ENCODE data around the gene CACNB2. TPM values are rescaled to one million over a fixed set of nuclear protein-coding genes. Genes with fewer than 3 reads are reported as not detected.

Gene CACNB2
- polyA plus RNA-seq, 1 of the 3 experiments (the other 2 are of a cell fraction) = 0.74 TPM

DNA sequence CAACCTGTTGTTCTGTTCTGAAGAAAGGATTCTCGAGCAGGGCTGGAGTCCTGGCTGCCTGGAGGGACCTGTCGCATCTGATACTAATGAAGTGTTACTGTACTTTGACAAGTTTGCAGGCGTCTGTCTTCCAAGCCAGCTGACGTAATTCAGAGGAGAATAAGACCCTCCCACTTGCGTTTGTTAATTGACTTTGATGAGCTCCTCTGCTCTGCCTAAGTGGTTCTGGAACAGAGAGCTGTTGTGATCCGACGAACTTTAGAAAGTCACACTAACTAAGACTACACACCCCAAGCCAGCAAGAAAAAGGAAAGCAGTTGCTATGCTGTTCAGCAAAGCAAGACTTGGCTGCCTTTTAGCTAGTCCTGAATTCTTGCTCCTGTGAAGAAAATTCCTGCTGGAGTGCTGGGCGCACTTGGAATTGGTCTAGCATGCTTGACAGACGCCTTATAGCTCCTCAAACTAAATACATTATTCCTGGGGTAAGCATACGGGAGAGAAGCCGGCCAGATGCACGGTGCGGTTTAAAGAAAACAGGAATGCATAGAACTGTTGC lies 200.3 kb downstream of the CACNB2 start:
- ChIA-PET POLR2A (no interaction called here), CTCF (interaction anchor here (0.9 to 1.6 kb wide), 4 partner anchors 13 to 28 kb away, joined by 3 read pairs; no protein-coding TSS in a partner anchor)
- Histone ChIP-seq H3K9me3 (no peaks in the 10 kb centered on the region), H3K9me2 (no peaks in the 10 kb centered on the region), H3K36me3 (replicated peaks in 1 of 2; ENCODE audit: control insufficient read depth in 1 of 2, insufficient read depth in 2 of 2, low read length in 1 of 2) (no peaks in the 10 kb centered on the region), H3K27me3 (ENCODE audit: insufficient read depth) (no peaks in the 10 kb centered on the region), H3F3A (replicated peaks; ENCODE audit: insufficient read depth) (no peaks in the 10 kb centered on the region), H3K4me3 (ENCODE audit: low read depth in 2 of 2, low read length in 1 of 2) (no peak overlapping the region), H3K4me1 (ENCODE audit: control insufficient read depth in 1 of 2, insufficient read depth in 2 of 2, low read depth in 1 of 2, low read length in 1 of 2) (no peaks in the 10 kb centered on the region; a peak in 1 of 4 replicates), H3K9ac (no peak overlapping the region), H3K27ac (ENCODE audit: low read depth in 2 of 2, low read length in 1 of 2) (no peak overlapping the region), H2AFZ (ENCODE audit: low read depth) (no peak overlapping the region), H4K20me1 (ENCODE audit: insufficient read depth) (no peaks in the 10 kb centered on the region), H3K79me2 (ENCODE audit: insufficient read depth) (no peaks in the 10 kb centered on the region), H3K4me2 (no peak overlapping the region)
- DNase-seq = no peak
- TF ChIP-seq RXRA (IDR thresholded peaks at IDR 0.05; ENCODE audit: borderline replicate concordance, low read depth) (no peak), TCF12 (IDR thresholded peaks at IDR 0.05) (no peak), SIN3A (IDR thresholded peaks at IDR 0.05; ENCODE audit: borderline replicate concordance, low read depth, low read length) (no peak)
- TF ChIP-seq, protein P1, sequence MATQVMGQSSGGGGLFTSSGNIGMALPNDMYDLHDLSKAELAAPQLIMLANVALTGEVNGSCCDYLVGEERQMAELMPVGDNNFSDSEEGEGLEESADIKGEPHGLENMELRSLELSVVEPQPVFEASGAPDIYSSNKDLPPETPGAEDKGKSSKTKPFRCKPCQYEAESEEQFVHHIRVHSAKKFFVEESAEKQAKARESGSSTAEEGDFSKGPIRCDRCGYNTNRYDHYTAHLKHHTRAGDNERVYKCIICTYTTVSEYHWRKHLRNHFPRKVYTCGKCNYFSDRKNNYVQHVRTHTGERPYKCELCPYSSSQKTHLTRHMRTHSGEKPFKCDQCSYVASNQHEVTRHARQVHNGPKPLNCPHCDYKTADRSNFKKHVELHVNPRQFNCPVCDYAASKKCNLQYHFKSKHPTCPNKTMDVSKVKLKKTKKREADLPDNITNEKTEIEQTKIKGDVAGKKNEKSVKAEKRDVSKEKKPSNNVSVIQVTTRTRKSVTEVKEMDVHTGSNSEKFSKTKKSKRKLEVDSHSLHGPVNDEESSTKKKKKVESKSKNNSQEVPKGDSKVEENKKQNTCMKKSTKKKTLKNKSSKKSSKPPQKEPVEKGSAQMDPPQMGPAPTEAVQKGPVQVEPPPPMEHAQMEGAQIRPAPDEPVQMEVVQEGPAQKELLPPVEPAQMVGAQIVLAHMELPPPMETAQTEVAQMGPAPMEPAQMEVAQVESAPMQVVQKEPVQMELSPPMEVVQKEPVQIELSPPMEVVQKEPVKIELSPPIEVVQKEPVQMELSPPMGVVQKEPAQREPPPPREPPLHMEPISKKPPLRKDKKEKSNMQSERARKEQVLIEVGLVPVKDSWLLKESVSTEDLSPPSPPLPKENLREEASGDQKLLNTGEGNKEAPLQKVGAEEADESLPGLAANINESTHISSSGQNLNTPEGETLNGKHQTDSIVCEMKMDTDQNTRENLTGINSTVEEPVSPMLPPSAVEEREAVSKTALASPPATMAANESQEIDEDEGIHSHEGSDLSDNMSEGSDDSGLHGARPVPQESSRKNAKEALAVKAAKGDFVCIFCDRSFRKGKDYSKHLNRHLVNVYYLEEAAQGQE (IDR thresholded peaks at IDR 0.05; ENCODE audit: low read depth, low read length) = no peak
- WGBS (ENCODE audit: low lambda C conversion rate) = 60% methylated on average over 12 of the region's 13 CpGs

DNA sequence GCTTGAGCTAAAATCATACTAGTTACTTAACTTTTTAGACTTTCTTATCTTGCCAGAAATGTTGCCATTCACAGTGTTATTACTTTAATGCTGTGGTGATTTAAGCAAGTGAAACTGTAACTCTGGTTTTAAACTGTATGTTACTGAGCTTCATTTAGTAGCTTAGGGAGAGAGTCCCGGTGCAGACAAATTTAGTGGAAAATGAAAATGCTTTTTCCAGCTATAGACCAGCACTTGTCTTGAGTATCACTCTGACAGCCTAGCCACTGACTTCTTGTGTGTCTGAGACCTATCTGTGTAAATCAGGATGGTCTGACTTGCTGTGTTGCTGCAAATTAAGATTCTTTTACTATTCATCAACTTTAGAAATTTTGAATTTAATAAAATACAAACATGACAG lies 200.8 kb downstream of the CACNB2 start:
- DNase-seq = no peak
- Histone ChIP-seq H3F3A (replicated peaks; ENCODE audit: insufficient read depth) (no peaks in the 10 kb centered on the region), H3K36me3 (replicated peaks in 1 of 2; ENCODE audit: control insufficient read depth in 1 of 2, insufficient read depth in 2 of 2, low read length in 1 of 2) (no peaks in the 10 kb centered on the region), H2AFZ (ENCODE audit: low read depth) (no peak overlapping the region), H3K79me2 (ENCODE audit: insufficient read depth) (no peaks in the 10 kb centered on the region), H3K9ac (no peak overlapping the region), H3K9me2 (no peaks in the 10 kb centered on the region), H3K4me2 (no peak overlapping the region), H3K27ac (ENCODE audit: low read depth in 2 of 2, low read length in 1 of 2) (no peak overlapping the region), H3K27me3 (ENCODE audit: insufficient read depth) (no peaks in the 10 kb centered on the region), H3K4me3 (ENCODE audit: low read depth in 2 of 2, low read length in 1 of 2) (no peak overlapping the region), H3K4me1 (ENCODE audit: control insufficient read depth in 1 of 2, insufficient read depth in 2 of 2, low read depth in 1 of 2, low read length in 1 of 2) (no peaks in the 10 kb centered on the region; a peak in 1 of 4 replicates), H4K20me1 (ENCODE audit: insufficient read depth) (no peaks in the 10 kb centered on the region), H3K9me3 (no peaks in the 10 kb centered on the region)
- 67% methylated on average over 1 of the region's 1 CpG for WGBS (ENCODE audit: low lambda C conversion rate)
- TF ChIP-seq, protein P2, sequence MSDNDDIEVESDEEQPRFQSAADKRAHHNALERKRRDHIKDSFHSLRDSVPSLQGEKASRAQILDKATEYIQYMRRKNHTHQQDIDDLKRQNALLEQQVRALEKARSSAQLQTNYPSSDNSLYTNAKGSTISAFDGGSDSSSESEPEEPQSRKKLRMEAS (IDR thresholded peaks at IDR 0.05; ENCODE audit: low read depth) = no peak
- no peak for TF ChIP-seq RAD21 (IDR thresholded peaks at IDR 0.05; ENCODE audit: low read length)
- TF ChIP-seq TCF12 (IDR thresholded peaks at IDR 0.05) = no peak
- TF ChIP-seq, protein P3, sequence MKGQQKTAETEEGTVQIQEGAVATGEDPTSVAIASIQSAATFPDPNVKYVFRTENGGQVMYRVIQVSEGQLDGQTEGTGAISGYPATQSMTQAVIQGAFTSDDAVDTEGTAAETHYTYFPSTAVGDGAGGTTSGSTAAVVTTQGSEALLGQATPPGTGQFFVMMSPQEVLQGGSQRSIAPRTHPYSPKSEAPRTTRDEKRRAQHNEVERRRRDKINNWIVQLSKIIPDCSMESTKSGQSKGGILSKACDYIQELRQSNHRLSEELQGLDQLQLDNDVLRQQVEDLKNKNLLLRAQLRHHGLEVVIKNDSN (IDR thresholded peaks at IDR 0.05; ENCODE audit: borderline replicate concordance, low read depth) = no peak
- TF ChIP-seq FOSL2 (IDR thresholded peaks at IDR 0.05; ENCODE audit: borderline replicate concordance, low read depth) = no peak
- TF ChIP-seq RCOR1 (IDR thresholded peaks at IDR 0.05; ENCODE audit: low read length) = no peak
- TF ChIP-seq TAF1 (IDR thresholded peaks at IDR 0.05; ENCODE audit: borderline replicate concordance, low read depth, low read length) = no peak
- TF ChIP-seq MEF2A (IDR thresholded peaks at IDR 0.05; ENCODE audit: borderline replicate concordance, low read depth) = no peak
- TF ChIP-seq GABPA (IDR thresholded peaks at IDR 0.05; ENCODE audit: low read depth) = no peak
- no peak for TF ChIP-seq EP300 (IDR thresholded peaks at IDR 0.05; ENCODE audit: borderline replicate concordance in 1 of 2, low read depth in 1 of 2, low read length in 1 of 2)
- TF ChIP-seq FOXM1 (IDR thresholded peaks at IDR 0.05; ENCODE audit: low read depth) = no peak
- no peak for TF ChIP-seq ELF1 (IDR thresholded peaks at IDR 0.05)
- no peak for TF ChIP-seq CHD2 (IDR thresholded peaks at IDR 0.05; ENCODE audit: low read length, partially characterized antibody)
- no peak for TF ChIP-seq YY1 (IDR thresholded peaks at IDR 0.05; ENCODE audit: low read depth)
- TF ChIP-seq, protein P4, sequence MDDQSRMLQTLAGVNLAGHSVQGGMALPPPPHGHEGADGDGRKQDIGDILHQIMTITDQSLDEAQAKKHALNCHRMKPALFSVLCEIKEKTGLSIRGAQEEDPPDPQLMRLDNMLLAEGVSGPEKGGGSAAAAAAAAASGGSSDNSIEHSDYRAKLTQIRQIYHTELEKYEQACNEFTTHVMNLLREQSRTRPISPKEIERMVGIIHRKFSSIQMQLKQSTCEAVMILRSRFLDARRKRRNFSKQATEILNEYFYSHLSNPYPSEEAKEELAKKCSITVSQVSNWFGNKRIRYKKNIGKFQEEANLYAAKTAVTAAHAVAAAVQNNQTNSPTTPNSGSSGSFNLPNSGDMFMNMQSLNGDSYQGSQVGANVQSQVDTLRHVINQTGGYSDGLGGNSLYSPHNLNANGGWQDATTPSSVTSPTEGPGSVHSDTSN (IDR thresholded peaks at IDR 0.05) = no peak
- no peak for TF ChIP-seq MXI1 (IDR thresholded peaks at IDR 0.05; ENCODE audit: low read depth, low read length)
- TF ChIP-seq RFX5 (IDR thresholded peaks at IDR 0.05; ENCODE audit: low read length) = no peak
- POLR2A ChIA-PET = no interaction called here
- CTCF ChIA-PET = interaction anchor here (0.9 to 1.6 kb wide), 4 partner anchors 12 to 29 kb away, joined by 3 read pairs; no protein-coding TSS in a partner anchor
